Hindlimb muscle (tissue), 1 donor: Measurements from ENCODE around the gene GOLGA3. TPM values are rescaled to one million over a fixed set of nuclear protein-coding genes. Genes with fewer than 3 reads are reported as not detected.
"Not testable (repeated sequence)": the region's sequence is repeated elsewhere in the genome, so short reads cannot be mapped to it uniquely, and the experiment has no call there.

ENCODE experiments used
- DNase-seq: peaks from one replicate; pipeline ENCODE4 v3.0.0-alpha.2; 2013
- polyA plus RNA-seq: library from polyadenylated mRNA; unstranded; fragments of 120-200 nt; gene quantifications from one replicate; pipeline ENCODE4 v1.2.1, GENCODE V29; 2013; ENCODE audit not compliant: insufficient read length

The GOLGA3 gene
- polyA plus RNA-seq, 1 donor: 48.8 TPM

GRCh38 chr12:132809391-132809790 is 19.3 kb downstream of the GOLGA3 start:
- DNase-seq: not testable (repeated sequence)

- DNase-seq: no peak
Observed at GRCh38 chr12:132807295-132808092, 21.2 kb downstream of the GOLGA3 start.

DNA sequence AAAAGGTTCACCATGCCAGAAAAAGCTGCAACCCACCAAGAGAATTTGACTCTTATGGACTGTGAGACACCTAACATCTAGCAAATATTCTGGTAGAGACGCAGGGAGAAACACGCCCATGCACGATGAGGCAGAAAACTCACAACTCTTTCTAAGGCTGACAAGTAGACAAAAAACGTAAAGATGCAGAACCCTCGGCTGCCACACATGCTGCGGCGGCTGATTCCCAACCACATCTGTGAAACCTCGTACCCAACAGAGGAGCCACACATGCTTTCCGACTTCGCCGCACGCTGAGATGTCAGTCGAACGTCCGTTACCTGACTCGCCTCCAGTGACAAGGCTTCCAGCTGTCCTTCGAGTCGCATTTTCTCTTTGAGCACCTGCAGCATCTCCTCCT is 21.8 kb downstream of the GOLGA3 start:
- no peak for DNase-seq

GRCh38 chr12:132804426-132804861 is 24.2 kb downstream of the GOLGA3 start:
- no peak for DNase-seq

DNA sequence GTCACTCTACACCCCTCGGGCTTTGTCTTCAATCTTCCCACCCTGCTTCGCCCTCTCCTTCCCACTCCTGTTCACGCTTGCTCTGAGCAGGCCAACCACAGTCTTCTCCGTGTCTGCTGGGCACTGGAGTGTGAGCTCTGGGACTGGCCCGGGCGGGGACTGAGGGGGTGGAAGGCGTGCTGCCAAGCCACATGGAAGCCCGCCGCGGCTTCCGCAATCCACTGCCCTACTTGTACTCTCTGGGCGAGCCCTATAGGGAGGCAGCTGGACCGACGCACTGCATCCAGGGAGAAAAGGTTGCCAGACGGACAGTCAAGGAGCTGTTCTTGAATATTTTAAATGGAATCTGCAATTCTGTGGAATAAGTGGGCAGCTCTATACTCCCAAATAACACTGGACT is 24.8 kb downstream of the GOLGA3 start:
- DNase-seq: no peak

- DNase-seq: no peak
Observed at GRCh38 chr12:132803125-132803524, 25.5 kb downstream of the GOLGA3 start.

DNA sequence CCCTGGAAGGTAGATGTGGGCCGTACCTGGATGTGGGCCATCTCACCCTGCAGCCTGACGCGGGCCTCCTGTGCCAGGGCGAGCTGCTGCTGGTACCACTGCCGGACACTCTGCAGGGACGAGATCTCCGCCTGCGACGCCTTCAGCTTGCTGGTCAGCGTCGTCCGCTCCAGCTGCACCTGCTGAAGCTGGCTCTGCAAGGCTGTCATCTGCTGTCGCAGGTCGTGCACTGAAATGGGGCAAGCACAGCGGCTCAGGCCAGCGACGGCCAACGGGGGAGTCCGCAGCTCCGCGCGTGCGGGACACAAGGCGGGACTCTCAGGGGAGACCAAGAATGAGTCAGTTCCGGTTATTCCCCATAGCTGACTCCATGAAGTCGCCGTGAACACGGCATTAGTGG is 26.9 kb downstream of the GOLGA3 start:
- no peak for DNase-seq

DNA sequence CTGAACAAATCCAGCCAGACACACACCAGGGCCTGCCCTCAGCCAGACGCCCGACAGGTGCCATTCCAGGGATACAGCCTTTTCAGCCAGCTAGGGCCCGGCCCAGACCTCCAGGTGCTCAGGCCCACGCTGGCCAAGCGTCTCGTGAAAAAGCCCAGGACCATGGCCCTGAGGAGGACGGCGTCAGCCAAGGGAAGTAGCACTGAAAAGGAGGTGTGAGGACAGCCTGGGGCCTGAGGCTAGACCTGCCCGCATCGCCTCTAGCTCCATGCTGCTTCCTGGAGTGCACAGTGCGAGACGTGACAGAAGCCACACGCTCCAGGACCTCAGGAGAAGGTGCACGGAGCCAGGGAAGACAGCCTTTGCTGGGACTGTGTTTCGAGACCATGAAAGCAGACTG is 29.8 kb downstream of the GOLGA3 start:
- no peak for DNase-seq

- no peak for DNase-seq
Observed at GRCh38 chr12:132797820-132798570, 30.7 kb downstream of the GOLGA3 start.

DNA sequence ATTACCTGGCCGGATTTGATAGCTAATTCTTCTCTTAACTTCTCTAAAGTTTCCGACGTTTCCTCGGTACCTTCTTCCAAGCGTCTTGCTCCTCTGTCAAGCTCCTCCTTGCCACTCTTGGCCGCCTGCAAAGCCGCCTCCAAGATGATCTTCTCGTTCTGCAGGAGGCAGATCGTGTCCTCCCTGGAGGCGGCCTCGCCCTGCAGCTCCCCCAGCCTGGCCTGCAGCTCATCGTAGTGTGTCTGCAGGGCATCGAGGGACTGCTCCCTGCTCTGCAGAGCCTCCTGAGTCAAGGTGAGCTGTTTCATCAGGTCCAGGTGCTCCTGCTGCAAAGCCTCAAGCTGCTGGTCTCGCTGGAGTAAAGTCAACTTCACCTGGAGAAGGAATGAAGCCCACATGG is 32.8 kb downstream of the GOLGA3 start:
- no peak for DNase-seq

- DNase-seq: not testable (repeated sequence)
Observed at GRCh38 chr12:132791940-132792339, 36.7 kb downstream of the GOLGA3 start.

DNA sequence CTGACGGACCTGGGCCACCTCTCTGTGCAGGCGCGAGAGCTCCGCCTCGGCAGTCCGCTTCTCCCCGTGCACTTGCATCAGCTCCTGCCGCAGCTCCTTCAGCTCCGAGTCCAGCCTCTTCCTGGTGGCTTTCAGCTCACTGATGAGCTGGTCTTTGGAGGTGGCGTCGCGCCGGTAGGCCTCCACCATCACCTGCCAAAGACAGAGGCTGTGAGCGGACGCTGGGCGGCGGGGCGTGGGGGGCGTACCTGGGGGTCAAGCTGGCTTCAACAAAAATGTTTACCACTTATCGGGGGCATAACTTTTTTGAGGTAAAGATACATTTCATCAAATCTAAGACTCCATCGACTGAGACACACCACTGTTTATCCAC is 39.6 kb downstream of the GOLGA3 start:
- no peak for DNase-seq

DNA sequence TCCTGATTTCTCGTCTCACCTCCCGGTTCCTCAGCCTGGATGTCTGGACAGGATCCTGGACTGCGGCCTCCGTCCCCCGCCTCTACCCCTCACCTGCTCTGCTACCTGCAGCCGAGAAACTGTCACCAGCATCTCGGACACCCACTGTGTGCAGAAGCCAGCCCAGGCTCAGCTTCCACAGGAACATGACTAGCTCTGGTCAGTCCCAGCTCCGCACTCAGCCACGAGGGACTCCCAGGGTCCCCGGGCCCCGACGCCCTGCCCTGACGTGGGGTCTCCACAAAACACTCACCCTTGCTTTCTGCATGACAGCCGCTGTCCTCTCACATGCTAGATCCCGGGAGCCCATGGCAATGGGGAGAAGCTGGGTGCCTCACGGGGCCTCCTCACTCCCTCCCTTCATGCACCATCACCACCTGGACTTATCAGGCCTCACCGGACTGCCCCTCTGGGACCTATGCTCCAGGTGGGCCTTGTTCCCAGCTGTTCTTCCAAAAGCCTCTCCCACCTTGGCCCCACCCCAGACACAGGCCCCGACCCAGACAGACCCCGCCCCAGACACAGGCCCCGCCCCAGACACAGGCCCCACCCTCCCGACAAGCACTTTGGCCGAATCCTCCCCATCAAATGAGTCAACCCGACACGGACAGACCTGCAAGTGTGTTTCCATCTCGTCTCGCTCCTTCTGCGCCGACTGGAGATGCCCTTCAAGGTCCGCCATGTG is 40.1 kb downstream of the GOLGA3 start:
- no peak for DNase-seq

DNA sequence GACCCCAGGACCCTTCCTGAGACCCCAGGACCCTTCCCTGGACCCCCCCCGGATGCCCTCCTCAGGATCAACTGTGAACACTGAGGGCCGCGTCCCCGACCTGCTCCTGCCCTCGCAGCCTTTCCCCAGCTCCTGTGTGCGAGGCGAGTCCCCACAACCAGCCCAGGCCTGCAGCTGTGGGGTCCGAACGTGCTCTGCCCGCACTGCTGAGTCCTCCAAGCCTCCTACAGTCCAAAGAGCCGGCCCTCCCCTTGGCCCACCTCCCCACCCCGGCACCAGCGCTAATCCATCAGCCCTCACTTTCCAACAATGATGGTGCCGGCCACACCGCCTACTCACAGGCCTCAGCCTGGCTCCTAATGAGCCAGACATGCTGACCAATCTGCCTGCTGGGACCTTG is 40.8 kb downstream of the GOLGA3 start:
- DNase-seq: no peak

GRCh38 chr12:132786192-132786591 is 42.5 kb downstream of the GOLGA3 start:
- DNase-seq: no peak

DNA sequence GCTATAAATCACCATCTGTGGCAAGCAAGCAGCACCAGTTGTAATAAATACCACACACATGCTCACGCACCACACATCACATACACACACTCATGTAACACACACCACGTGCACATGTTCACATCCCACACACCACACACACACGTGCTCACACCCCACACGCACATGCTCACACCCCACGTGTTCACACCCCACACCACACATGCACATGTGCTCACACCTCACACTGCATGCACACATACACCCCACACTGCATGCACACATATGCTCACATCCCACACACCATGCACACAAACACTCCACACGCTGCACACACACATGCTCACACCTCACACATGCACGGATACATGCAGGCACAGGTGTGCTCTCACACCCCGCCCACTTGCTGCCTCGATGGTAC is 44.1 kb downstream of the GOLGA3 start:
- DNase-seq: no peak

- no peak for DNase-seq
Observed at GRCh38 chr12:132783917-132784531, 44.6 kb downstream of the GOLGA3 start.

- no peak for DNase-seq
Observed at GRCh38 chr12:132781938-132782337, 46.7 kb downstream of the GOLGA3 start.

- DNase-seq: no peak
Observed at GRCh38 chr12:132779781-132780353, 48.8 kb downstream of the GOLGA3 start.

- no peak for DNase-seq
Observed at GRCh38 chr12:132777614-132778013, 51.1 kb downstream of the GOLGA3 start.

- peak; percentile 70 for DNase-seq
Observed at GRCh38 chr12:132776816-132777568, 51.7 kb downstream of the GOLGA3 start.

DNA sequence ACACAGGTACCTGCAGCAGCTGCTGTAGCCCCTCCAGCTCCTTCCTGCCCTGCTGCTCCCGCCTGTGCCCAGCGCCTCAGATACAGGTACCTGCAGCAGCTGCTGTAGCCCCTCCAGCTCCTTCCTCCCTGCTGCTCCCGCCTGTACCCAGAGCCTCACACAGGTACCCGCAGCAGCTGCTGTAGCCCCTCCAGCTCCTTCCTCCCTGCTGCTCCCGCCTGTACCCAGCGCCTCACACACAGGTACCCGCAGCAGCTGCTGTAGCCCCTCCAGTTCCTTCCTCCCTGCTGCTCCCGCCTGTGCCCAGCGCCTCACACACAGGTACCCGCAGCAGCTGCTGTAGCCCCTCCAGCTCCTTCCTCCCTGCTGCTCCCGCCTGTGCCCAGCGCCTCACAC is 52.4 kb downstream of the GOLGA3 start:
- not testable (repeated sequence) for DNase-seq
